Posterior cingulate gyrus (tissue), 11 donors: ENCODE data around the gene CHAF1A.

ENCODE experiments used
- DNase-seq, 10 donors: peaks; one replicate each; pipeline versions ENCODE4 v3.0.0 to v3.0.0-alpha.2; 2020 to 2021; ENCODE audit warnings: mixed read lengths in 3 of 10
- intact Hi-C: fragments of 100-400 bp; cut with DNase I; formaldehyde crosslinking; loops from one replicate; pipeline ENCODE4 v1.15.1; 2023

CHAF1A gene

DNA sequence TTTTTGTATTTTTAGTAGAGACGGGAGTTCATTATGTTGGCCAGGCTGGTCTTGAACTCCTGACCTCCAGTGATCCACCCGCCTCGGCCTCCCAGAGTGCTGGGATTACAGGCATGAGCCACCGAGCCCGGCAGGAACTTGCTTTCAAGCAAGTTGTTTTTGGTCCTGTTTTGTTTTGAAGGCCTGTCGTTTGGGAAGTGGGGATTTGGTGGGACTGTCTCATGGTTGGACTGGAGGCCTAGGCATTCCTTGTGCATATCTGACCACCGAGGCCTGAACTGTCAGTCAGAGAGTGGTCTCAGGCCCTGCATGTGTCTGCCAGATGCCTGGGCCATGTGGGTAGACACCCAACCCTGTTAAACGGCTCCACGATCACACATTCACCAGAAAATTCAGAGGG lies 28.9 kb downstream of the CHAF1A start:
- DNase-seq = no peak
- intact Hi-C loops = no loop called here

DNA sequence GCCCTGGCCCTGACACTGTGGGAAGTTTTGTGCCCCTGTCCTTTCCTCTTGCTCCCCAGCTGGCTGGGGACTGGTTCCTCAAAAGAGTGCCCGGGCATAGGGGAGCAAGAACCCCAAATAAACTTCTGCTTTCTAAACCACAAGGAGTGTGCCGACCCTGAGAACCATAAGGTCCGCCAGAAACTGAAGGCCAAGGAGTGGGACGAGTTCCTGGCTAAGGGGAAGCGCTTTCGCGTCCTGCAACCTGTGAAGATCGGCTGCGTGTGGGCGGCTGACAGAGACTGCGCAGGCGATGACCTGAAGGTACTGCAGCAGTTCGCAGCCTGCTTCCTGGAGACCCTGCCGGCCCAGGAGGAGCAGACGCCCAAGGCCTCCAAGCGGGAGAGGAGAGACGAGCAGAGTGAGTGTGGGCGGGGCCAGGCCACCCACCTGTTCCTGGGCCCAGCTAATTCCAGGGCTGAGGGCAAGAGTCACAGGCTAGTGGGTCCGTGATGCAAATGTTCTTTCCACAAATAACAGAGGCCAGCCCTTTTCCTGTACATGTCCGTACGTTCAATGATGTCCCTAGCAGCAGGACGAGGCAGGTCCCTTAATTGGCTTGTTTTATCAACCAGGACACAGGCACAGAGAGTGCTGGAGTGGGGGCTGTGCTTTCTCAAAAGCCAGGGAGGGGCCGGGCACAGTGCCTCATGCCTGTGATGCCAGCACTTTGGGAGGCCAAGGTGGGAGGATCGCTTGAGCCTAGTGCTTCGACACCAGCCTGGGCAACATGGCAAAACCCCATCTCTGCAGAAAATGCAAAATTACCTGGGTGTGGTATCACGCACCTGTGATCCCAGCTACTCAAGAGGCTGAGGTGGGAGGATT lies 29.6 kb downstream of the CHAF1A start:
- DNase-seq = peak in 3 of 10 donors; percentile 27 to 90 (median 84)
- intact Hi-C loops = no loop called here

DNA sequence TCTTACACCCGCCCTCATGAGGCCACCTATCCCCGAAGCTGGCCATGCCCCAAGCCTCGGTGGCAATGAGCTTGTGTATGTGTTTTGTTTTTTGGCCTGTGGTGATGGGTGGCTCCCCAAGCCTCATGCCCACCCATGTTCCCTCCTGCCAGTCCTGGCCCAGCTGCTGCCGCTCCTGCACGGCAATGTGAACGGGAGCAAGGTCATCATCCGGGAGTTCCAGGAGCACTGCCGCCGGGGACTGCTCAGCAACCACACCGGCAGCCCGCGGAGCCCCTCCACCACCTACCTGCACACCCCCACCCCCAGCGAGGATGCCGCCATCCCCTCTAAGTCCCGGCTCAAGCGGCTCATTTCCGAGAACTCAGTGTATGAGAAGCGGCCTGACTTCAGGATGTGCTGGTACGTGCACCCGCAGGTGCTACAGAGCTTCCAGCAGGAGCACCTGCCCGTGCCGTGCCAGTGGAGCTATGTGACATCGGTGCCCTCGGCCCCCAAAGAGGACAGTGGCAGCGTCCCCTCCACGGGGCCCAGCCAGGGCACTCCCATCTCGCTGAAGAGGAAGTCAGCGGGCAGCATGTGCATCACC lies 30.6 kb downstream of the CHAF1A start:
- DNase-seq = no peak
- intact Hi-C loops = no loop called here

DNA sequence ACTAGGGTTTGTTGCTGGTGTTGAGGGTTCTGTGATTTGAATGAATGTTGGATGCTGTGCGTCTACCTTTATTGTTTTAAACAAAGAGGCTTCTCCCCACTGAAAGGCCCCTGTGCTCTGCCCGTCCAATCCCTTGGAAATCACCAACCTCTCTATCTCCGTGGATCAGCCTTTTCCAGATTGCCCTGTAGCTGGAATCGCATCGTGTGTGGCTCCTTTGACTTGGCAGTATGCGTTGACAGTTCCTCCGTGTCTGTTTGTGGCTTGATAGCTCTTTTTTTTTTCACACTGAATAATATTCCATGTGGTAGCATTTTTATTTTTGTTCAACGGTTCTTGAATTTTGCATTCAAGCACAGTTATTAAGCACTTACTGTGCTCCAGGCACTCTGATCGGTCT lies 32.0 kb downstream of the CHAF1A start:
- intact Hi-C loops = no loop called here
- no peak for DNase-seq

DNA sequence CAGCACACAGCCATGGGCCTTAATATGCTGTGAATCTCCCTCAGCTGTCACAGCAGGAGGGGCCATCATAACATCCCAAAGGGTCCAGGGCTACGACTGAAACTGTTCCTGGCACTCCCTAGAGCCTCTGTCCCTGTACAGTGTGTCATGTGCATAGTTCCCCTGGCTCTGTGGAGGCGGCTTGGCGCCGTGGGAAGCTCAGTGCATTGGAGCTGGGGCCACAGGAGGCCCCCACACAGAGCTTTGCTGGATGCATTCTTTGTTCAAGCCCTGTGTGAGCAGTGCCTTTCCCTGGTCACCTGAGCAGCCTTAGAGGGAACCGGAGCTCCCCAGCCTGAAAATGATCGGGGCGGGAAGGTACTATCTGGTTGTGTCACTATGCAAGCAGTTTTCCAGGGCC lies 33.8 kb downstream of the CHAF1A start:
- DNase-seq = no peak
- intact Hi-C loops = no loop called here

DNA sequence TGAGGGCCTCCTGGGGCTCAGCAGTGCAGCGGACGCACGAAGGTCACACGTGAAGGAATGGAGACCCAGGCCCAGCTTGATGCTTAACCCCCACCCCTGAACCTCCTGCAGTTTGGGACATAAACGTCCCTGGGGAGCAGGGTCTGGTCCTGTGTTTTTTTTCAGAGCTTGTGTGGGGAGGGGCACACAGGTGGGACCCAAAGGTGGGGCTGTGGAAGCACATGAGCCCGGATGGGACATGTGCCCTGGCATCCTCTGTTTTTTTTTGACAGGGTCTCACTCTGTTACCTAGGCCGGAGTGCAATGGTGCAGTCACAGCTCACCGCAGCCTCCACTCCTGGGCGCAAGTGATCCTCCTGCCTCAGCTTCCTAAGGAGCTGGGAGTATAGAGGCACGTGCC lies 34.7 kb downstream of the CHAF1A start:
- no peak for DNase-seq
- intact Hi-C loops = no loop called here

DNA sequence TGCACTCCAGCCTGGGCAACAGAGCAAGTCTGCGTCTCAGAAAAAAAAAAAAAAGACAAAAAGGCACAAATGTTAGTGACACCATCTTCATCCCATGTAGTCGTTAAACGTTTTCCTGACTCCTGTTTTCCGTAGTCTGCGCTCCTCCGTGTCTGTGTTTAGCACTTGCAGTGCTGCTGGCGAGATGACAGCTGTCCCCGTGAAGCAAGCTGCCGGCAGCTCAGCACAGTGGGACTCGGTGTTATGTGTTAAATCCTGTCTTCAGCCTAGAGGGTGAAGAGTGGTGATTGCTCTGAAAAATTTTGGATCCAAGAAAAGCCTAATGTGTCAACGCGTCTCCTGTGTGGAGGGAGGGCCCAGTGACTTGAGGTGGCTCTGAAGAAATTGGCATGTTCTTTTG lies 36.8 kb downstream of the CHAF1A start:
- intact Hi-C loops = no loop called here
- DNase-seq = peak in 7 of 10 donors; percentile 61 to 95 (median 75)

DNA sequence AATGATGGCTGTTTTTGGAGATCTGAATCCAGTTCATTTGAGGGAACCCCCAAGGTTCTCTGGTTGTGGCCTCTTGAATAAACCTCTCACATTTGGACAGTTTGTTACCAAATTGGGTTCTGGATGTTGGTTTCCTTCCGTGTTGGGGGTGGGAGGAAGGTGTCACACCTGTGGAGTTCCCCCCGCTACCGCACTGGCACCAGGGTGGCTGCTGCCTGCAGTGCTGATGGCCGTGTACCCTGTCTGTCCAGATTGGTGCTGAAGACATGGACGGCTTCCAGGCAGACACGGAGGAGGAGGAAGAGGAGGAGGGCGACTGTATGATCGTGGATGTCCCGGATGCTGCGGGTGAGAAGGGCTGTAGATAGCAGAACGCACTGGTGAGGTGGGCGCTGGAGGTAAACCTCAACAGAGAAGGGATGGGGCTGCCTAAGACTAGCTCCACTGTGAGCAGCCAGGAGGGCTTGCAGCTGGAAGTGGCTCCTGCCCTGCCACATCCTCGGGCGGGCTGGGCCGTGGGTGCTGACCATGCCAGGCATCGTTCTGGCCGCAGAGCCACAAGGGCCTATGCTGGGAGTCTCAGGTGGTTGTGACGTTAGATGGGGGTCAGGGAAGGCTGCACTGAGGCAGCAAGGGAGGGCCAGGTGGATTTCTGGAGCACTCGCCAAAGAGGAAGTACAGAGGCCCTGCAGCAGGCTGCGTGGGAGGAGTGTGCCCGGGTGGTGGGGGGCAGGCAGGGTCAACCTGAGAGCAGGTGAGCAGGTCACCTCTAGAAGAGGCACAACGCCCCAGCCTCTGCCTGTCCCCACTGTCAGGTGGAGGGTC lies 39.8 kb downstream of the CHAF1A start:
- intact Hi-C loops = no loop called here
- peak in 1 of 10 donors; percentile 74 for DNase-seq

DNA sequence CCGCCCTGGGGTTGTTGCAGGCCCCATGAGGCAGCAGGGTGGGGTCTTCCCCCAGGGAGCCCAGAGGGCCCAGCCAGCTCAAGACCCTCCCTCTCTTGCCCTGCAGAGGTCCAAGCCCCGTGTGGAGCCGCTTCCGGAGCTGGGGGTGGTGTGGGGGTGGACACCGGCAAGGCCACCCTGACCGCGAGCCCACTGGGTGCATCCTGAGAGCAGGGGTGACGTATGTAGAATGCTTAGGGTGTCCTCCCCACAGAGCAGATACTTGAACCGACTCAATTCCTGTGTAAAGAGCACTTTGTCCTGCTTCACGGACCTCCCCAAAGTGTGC lies 40.3 kb downstream of the CHAF1A start:
- intact Hi-C loops = no loop called here
- no peak for DNase-seq

DNA sequence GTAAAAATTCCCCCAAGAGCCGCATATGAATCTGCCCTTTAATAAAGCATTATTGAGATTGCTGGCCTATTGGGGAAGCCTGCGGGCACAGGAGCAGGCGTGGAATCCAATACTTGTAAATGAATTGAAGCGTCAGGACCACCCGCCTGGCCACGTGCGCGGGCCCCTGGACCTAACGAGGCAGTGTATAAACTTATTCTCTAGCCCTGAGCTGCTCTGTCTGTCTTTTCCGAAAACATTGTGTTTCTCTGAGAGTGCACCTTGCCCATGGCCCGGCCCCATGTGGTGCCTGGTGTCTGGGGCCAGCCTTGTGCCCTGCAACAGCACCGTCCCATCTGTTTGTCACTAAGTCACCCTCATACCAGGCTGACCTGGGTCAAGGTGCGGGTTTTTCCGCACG lies 40.7 kb downstream of the CHAF1A start:
- DNase-seq = no peak
- intact Hi-C loops = no loop called here

DNA sequence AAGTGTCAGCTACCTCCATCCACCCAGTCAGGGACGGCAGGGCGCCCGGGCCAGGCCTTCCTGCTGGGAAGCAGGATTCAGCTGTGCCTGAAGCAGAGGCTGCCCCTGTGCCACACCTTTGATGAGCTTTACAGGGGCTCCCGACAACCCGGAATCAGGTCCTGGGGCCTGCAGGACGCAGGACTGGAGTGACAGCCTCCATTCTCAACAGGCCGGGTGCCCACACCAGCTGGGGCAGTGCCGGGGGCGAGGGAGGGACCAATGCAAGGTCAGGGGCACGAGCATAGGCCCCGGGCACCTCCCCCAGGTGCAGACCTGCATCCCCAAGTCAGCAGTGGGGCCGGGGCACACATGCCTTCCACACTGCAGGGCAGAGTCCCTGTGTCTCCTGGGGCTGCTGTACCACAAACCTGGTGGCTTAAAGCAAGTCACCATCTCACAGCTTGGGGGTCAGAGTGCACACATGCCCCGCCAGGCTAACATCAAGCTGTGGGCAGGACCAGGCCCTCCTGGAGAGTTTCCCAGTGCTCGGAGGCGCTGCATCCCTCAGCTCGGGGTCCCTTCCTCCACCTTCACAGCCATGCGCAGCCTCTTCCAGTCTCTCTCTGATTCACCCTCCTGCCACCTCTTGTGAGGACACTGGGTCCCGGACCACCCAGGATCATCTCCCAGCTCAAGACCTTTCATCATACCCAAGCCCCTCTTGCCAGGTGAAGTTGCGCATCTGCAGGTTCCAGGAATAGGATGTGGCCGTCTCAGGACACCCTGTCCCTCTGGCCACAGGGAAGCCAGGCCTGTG lies 41.7 kb downstream of the CHAF1A start:
- intact Hi-C loops = no loop called here
- no peak for DNase-seq

DNA sequence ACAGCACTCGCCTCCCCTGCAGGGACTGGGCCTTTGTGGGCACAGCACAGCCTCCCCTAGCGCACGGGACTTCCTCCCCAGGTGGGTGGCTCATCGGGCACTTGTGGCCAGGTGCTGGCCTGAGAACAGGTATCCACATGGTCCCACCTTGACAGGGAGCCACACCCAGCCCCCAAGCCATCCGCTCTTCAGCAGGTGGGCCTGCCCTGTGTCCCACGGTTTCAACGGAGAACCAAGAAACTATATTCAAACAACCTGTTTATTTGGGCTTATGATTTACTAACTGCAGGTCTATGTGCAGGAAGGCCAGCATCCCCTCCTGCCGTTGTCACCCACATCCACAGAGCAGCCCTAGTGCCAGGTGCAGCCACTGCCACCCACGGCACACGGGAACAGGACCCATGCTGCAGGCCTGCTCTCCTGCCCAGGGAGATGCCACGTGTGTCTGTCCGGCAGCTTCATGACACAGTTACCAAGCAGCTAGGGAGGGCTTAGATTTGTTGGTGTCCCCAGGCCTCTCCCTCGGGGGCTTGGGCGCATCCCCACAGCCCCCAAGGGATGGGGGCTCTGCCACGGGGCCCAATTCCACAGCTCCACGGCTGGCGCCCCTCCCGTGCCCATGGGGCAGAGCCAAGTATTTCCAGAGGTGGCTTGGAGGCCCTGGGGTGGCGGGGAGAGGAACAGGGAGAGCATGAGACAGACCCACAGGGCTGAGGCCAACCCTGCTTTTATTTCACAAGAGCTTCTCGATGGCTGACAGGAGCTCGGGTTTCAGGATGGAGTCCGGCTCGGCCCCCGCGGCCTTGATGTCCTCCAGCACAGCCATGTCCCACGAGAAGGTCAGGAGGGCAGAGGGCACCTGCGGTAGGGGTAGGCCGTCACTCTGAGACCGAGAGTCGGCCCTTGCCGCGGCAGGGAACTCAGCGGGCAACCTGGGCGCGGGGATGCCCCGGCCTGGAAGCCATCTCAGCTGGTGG lies 42.6 kb downstream of the CHAF1A start:
- no peak for DNase-seq
- intact Hi-C loops = no loop called here

DNA sequence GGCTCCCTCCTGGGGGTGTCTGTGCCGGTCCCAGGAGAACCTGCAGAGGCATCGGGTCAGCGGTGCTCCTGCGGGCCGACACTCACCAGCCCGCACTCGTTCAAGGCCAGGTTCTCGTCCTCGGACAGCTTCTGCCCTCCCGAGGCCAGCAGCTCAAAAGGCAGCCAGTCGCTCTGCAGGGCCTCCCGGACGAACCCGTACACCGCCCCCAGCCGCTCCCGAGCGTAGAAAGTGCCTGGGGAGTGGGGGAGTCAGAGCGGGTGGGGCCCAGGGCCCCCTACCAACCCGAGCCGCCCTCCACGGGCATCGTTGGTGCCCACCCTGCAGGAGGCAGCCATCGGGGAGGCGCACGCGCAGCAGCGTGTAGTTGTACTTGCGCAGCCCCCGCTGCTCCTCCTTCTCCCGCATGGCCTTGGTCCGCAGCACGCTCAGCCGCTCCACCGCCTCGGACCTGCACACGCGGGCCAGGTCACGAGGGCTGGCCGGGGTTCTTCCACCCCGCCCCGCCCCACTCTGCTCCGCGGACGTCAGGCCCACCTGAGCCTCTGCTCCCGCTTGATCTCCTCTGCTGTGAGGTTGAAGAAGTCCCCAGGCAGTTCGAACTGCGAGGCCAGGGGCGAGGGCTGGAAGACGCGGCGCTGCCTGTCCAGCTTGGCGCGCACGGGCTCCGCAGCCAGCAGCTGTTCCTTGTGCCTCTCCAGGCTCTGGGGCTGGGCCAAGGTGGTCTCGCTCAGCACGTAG lies 43.7 kb downstream of the CHAF1A start:
- no peak for DNase-seq
- intact Hi-C loops = no loop called here

DNA sequence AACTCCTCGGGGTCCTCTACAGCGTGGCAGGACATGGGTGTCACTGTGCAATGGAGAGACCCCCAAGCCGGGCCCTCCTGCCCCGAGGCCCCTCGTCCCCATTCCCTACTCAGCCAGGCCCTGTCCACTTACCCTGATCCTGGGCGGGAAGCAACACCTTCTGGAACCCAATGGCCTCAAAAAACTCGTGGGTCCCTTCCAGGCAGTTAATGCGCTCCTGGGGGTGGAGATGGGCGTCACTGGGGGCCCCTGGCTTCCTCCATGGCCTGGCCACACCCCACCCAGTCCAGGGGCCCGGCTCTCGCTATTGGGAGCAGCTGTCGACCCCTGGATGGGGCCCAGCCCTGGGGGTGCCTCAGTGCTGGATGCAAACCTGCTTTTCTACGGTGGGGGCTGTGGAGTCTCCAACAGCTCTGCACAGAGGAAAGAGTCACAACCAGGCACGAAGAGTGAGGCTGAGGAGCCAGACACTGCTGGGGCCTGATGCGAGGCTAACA lies 44.3 kb downstream of the CHAF1A start:
- intact Hi-C loops = no loop called here
- DNase-seq = no peak

DNA sequence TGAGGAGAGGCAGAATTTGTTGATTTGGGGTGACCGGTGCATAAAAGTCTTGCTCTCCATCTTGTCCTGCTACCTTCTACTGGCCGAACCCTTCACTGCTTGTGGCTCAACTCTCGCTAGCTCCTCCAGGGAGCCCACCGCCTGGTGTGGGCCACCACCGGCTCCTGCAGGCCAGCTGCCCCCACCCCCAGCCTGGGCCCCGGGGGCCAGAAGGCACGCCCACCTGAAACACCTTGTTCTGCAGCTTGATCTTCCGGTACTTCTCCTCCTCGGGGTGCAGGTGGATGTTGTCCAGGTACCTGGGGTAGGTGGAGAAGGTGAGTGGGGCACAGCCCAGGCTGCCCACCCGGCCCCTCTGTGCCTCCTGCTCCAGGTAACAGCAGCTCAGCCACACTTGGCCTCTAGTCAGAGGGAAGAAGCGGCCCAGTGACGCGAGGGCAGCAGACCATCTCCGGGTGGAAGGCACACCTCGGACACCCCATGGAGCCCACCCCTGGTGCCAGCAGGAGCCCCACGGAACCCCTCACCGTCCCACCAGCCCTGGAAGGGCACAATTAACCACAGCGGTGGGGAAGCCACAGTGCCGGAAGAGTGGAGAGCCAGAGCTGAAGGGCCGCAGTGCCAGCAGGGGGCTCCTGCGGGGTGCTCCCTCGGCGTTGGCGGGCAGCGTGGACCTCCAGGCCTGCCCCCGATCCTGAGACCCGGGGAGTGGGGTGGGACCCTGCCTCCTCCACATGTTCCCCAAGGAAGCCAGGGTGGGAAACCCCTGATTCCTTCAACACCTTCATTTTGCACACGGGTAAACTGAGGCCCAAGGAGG lies 45.1 kb downstream of the CHAF1A start:
- no peak for DNase-seq
- intact Hi-C loops = no loop called here

DNA sequence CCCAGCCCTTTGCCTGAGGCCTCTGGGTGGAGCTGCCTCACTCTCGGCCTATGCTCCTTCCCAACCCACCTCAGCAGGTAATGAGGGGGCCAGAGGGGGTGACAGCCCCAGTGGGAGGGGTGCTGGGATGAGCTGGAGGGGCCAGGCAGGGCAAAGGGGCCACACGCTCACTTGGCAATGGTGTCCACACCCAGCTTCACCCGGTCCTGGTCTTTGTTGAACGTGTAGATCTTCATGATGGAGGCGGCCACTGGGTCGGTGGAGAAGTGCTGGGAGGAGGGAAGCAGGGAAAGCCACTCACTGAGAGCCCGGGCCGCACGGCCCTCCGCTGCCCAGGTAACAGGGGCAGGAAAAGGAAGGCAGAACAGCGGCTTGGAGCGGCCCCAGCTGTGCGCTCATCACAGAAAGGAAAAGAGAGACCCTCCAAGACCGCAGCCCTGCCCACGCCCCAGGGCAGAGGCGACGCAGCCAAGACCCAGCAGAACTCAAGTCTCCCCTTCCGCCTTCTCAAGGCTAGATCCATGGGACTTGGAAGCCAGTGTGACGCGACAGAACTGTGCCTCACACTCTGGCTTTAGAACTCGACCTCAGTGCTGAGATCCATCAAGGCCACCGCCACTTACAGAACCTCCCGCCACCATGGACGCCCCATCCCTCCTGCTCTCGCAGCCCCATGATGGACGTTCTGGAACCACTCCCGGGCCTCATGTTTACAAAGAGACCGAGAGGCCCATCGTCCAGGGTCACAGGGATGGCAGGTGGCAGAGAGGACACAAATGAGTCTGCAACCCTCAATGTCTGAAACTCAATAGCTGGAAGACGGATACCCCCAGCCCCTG lies 45.9 kb downstream of the CHAF1A start:
- no peak for DNase-seq
- intact Hi-C loops = no loop called here
